Brain microvascular endothelial cell (primary cell): ENCODE measurements around the gene REPIN1.
A peak's percentile ranks its signal among the peaks of the same experiment; 100 is the strongest.

Source experiments
- DNase-seq: peaks from one replicate; pipeline ENCODE4 v3.0.0-alpha.2; 2020
- H3K27ac ChIP-seq: fragments of 250-450 bp; sonication (Bioruptor Pico); 2 replicates; pipeline ENCODE4 v1.5.1; 2020; ENCODE audit warnings: mild to moderate bottlenecking, moderate library complexity
- H3K27me3 ChIP-seq: fragments of 250-450 bp; sonication (Bioruptor Pico); replicated peaks from 2 replicates; pipeline ENCODE4 v1.5.1; 2020; ENCODE audit warnings: mild to moderate bottlenecking
- H3K36me3 ChIP-seq: fragments of 250-450 bp; sonication (Bioruptor Pico); replicated peaks from 2 replicates; pipeline ENCODE4 v1.5.1; 2020; ENCODE audit warnings: mild to moderate bottlenecking
- H3K4me3 ChIP-seq: 2 replicates; pipeline ENCODE4 v1.5.1; 2011; ENCODE audit warnings: low read depth, mild to moderate bottlenecking, control low read depth, low read length, moderate library complexity
- in situ Hi-C: cut with HindIII; loops from 2 replicates; pipeline ENCODE4 v1.10.0; 2017; ENCODE audit warnings: low sequenced_read_pairs, low pct_ligation_motif_present
- TF ChIP-seq, protein P1 (sequence below): IDR thresholded peaks from 2 replicates; pipeline ENCODE4 v1.5.1; 2011; ENCODE audit warnings: low read depth, mild to moderate bottlenecking, moderate library complexity, low read length, control low read depth, inconsistent platforms; ENCODE audit errors: missing control alignments

Gene REPIN1

DNA sequence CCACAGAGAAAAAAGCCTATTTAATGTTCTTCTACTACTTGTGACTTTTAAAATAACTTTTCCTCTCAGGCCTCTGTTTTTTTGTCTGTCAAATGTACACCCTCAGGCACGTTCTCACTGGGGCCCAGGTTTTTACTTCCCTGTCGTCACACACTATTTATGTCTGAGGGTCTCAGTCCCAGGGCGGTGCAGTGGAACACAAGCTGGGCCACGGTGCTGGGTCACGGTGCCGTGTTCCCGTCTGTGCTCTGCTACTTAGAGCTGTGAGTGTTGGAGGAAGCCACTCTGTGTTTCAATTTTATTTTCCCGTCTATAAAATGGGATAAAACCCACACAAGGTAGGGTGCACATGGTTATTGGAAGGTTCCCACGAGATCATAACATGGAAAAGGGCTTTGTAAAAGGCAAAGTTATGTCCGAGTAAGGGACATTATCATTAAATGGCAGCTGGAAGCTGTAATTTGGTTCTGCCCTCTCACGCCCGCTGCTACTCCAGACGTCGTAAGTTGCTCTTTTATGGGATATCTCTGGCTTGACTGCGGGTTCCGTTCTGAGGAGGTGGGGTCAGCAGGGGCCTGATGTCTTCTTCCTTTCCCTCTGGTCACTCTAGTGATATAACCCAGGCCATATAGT lies 35.7 kb downstream of the REPIN1 start:
- in situ Hi-C loops = no loop called here
- DNase-seq = no peak
- TF ChIP-seq, protein P1, sequence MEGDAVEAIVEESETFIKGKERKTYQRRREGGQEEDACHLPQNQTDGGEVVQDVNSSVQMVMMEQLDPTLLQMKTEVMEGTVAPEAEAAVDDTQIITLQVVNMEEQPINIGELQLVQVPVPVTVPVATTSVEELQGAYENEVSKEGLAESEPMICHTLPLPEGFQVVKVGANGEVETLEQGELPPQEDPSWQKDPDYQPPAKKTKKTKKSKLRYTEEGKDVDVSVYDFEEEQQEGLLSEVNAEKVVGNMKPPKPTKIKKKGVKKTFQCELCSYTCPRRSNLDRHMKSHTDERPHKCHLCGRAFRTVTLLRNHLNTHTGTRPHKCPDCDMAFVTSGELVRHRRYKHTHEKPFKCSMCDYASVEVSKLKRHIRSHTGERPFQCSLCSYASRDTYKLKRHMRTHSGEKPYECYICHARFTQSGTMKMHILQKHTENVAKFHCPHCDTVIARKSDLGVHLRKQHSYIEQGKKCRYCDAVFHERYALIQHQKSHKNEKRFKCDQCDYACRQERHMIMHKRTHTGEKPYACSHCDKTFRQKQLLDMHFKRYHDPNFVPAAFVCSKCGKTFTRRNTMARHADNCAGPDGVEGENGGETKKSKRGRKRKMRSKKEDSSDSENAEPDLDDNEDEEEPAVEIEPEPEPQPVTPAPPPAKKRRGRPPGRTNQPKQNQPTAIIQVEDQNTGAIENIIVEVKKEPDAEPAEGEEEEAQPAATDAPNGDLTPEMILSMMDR = no peak
- Histone ChIP-seq H3K4me3 (peak overlapping the region; percentile 75), H3K27me3 (no peaks in the 10 kb centered on the region), H3K36me3 (no peaks in the 10 kb centered on the region), H3K27ac (peak overlapping the region; percentile 69)

DNA sequence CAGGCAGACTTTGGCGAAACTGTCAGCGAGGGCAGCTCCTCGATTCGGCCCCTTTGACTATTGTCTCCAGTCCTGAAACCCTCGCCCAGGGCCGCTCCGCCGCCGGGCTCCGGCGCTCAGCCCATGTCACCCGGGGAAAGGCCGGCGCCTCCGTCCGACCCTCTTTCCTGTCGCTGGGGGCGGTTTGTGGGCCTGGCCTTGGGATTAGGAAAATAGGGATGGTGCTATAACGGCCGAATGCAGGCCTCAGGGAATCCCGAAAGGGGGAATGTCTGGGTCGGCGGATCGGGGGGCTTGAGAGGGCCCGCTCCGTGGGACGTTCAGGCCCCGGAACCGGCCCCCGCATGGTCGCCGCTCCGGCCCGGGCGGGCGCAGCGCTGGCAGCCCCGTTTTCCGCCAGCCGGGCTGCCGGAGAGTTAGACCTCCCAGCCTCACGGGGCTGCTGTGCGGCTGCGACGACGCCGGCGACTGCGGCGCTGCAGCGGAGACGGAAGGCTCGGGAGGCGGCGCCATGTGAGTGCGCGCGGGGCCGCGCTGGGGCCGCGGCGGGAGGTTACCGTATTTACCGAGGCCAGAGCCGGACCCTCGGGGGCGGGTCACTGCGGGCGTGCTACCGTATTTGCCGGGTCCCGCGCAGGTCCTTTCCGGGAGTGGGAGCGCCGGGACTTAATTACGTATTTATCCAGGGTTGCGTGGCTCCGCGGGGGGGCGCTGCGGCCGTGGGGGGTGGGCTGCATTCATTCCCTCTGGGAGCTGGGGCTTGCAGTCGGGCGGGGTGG lies 36.4 kb downstream of the REPIN1 start:
- Histone ChIP-seq H3K36me3 (no peaks in the 10 kb centered on the region), H3K4me3 (peak overlapping the region; percentile 75), H3K27me3 (no peaks in the 10 kb centered on the region), H3K27ac (peak overlapping the region; percentile 69)
- DNase-seq = peak; percentile 78
- TF ChIP-seq, protein P1 = peak; percentile 26
- in situ Hi-C loops = no loop called here

DNA sequence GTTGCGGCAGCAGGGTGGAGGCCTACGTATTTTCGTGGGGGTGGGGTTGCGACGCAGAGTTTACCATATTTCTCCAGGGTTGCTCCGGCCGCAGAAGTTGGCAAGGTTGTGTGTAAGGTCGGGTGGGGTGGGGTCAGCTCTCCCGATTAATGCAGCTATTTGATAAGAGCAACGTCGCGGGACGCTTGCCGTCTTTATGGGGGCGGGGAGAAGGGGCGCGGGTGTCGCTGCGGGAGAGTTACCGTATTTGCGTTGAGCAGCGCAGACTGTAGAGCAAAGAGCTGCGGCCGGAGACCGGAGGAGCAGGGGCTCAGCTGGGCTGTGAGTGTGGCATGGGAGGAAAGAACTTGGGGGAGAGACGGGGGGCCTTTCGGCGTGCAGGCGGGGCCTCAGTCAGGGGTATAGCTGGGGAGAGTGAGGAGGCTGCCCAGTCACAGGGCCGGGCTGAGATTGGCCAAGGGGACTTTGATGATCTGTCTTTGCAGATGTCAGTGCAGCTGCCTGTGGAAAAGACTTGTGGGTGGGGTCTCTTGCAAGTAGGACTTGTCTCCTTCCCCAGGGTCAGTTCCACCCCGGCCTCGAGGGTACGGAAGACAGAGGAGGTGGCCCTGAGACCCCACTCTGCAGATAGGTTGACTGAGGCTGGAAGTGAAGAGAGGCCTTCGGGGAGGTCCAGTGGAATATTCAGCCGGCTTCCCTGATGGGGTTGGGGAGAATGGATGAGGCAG lies 37.1 kb downstream of the REPIN1 start:
- no peaks in the 10 kb centered on the region for H3K27me3 ChIP-seq
- in situ Hi-C loops = no loop called here
- H3K4me3 ChIP-seq = peak overlapping the region; percentile 75
- no peak overlapping the region for H3K27ac ChIP-seq
- peak; percentile 27 for DNase-seq
- TF ChIP-seq, protein P1 = no peak
- no peaks in the 10 kb centered on the region for H3K36me3 ChIP-seq

DNA sequence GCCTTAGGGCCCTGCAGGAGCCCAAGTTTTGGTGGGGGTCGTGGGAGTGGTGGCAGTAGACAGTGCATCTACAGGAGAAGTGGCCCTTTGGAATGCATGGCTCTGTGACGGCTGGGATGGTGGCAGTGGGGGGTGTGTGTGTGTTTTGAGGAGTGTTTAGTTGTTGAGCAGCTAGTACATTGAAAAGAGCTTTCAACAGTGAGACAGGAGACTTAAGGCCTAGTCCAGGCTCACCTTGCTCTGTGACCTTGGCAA lies 37.6 kb downstream of the REPIN1 start:
- DNase-seq = no peak
- peak overlapping the region; percentile 75 for H3K4me3 ChIP-seq
- in situ Hi-C loops = no loop called here
- H3K36me3 ChIP-seq = no peaks in the 10 kb centered on the region
- H3K27me3 ChIP-seq = no peaks in the 10 kb centered on the region
- H3K27ac ChIP-seq = no peak overlapping the region
- TF ChIP-seq, protein P1 = no peak

DNA sequence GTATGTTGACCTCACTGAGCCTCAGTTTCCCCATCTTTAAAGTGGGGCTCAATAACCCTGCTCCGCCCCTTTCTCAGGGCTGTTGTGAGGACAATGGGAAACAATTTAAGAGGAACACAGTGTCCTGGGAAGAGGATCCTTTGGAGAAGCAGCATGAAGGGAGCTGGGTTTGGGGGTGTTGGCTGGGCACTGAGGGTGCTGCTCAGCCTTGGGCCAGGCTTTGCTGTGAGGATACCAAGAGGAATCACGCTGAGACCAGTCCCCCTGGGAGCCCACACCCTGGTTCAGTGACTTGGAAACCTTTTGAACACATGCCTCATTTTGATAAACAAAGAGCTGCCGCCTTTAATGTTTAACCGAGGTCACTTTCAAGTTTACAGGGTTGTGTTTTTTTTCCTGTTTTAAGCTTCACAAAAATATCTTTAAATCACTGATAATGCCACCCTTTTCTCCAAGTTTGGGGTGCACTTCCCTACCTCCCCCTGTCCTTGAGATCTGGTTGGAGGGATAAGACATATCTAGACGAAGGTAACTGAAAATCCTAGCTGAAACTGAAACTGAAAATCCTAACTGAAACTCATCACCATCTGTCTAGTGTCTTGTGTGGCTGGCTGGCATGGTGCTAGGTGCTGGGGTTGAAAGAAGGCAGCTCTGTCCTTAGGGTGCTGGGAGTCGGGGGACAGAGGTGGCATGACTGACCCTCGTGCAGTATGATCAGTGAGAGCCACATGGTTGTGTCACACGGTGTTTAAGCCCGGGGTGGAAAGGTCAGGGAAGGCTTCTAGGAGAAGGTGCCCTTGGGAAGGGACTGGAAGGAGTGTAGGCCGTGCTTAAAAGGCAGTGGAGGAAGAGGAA lies 38.2 kb downstream of the REPIN1 start:
- Histone ChIP-seq H3K4me3 (no peak overlapping the region), H3K27ac (no peak overlapping the region)
- no peak for DNase-seq

More for the DNA sequence above, 38.2 kb downstream of the REPIN1 start:
- no peaks in the 10 kb centered on the region for H3K36me3 ChIP-seq
- TF ChIP-seq, protein P1 = no peak
- no peaks in the 10 kb centered on the region for H3K27me3 ChIP-seq
- in situ Hi-C loops = no loop called here
